ENCODE measurements around the gene LOXL1.

GRCh38 chr15:73993211-73993994 lies 67.1 kb downstream of the LOXL1 start:
- TF ChIP-seq REST (IDR thresholded peaks at IDR 0.05; ENCODE audit: low read depth), result no peak
- TF ChIP-seq RAD21 (IDR thresholded peaks at IDR 0.05; ENCODE audit: low read depth), result no peak
- TF ChIP-seq TCF12 (IDR thresholded peaks at IDR 0.05; ENCODE audit: low read depth), result no peak
- TF ChIP-seq CEBPB (IDR thresholded peaks at IDR 0.05), result no peak
- TF ChIP-seq EP300 (IDR thresholded peaks at IDR 0.05; ENCODE audit: borderline replicate concordance), result no peak
